H1 (cell line): ENCODE results near the gene CAMTA1.

ENCODE experiments used
- BCL11A ChIP-seq, 2 experiments: IDR thresholded peaks; one replicate each; pipeline ENCODE4 v1.6.1; 2011; ENCODE audit warnings: low read depth in 2 of 2, low read length in 2 of 2, mild to moderate bottlenecking in 2 of 2
- CTCF ChIP-seq, 3 experiments: IDR thresholded peaks; 1 replicate in 2 of 3; 2 replicates in 1 of 3; pipeline versions ENCODE4 v1.5.1 to v1.6.1; 2011; ENCODE audit warnings: low read length in 3 of 3, mild to moderate bottlenecking in 3 of 3, inconsistent platforms in 2 of 3, low read depth in 1 of 3, moderate library complexity in 1 of 3; ENCODE audit not compliant: insufficient read depth in 1 of 3; ENCODE audit errors: control extremely low read depth in 1 of 3
- EGR1 ChIP-seq: IDR thresholded peaks from 2 replicates; pipeline ENCODE4 v1.6.1; 2011; ENCODE audit warnings: low read depth, low read length, borderline replicate concordance
- EP300 ChIP-seq, 2 experiments: IDR thresholded peaks; 1 replicate in 1 of 2; 2 replicates in 1 of 2; pipeline ENCODE4 v1.6.1; 2011 to 2012; ENCODE audit warnings: low read depth in 2 of 2, low read length in 2 of 2, mild to moderate bottlenecking in 2 of 2, borderline replicate concordance in 1 of 2, inconsistent platforms in 1 of 2, moderate library complexity in 1 of 2
- GABPA ChIP-seq: IDR thresholded peaks from 2 replicates; pipeline ENCODE4 v1.6.1; 2011; ENCODE audit warnings: mild to moderate bottlenecking, low read length, moderate library complexity, borderline replicate concordance; ENCODE audit not compliant: insufficient read depth
- POLR2A ChIP-seq, 2 experiments: IDR thresholded peaks; 1 replicate in 1 of 2; 2 replicates in 1 of 2; pipeline ENCODE4 v1.6.1; 2011; ENCODE audit warnings: low read depth in 2 of 2, low read length in 2 of 2, mild to moderate bottlenecking in 2 of 2; ENCODE audit errors: control extremely low read depth in 1 of 2
- SIX5 ChIP-seq: IDR thresholded peaks from 2 replicates; pipeline ENCODE4 v1.6.1; 2011; ENCODE audit warnings: mild to moderate bottlenecking, low read depth, low read length
- SP2 ChIP-seq: IDR thresholded peaks from 2 replicates; pipeline ENCODE4 v1.6.1; 2012; ENCODE audit warnings: mild to moderate bottlenecking, low read length, inconsistent platforms
- ZNF274 ChIP-seq: IDR thresholded peaks from 2 replicates; pipeline ENCODE4 v1.7.0; 2012; ENCODE audit warnings: low read length, borderline replicate concordance; ENCODE audit errors: extremely low read depth
- TF ChIP-seq, protein P1 (sequence below): IDR thresholded peaks from 2 replicates; pipeline ENCODE4 v1.6.1; 2012; ENCODE audit warnings: inconsistent platforms

DNA sequence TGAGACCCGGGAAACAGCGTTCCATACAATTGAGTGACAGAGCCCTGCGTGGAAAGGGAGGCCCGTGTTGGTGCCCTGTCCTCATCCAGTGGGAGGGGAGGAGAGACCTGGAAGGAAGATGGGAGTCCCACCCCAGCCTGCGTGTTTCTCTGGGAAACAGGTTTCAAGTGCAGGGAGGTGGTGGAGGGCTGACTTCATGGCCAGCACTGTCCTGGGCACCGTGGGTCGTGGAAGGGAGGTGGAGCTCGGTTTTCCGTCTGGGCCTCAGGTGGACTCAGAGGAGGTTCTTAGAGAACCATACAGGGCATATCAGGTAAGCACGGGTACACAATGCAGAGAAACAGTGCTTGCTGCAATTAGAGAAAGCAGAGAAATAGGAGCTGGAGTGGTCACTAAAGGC lies 222.6 kb downstream of the CAMTA1 start:
- TF ChIP-seq EP300 (IDR thresholded peaks at IDR 0.05; ENCODE audit: borderline replicate concordance in 1 of 2, low read depth in 2 of 2, low read length in 2 of 2), result no peak
- no peak for TF ChIP-seq POLR2A (IDR thresholded peaks at IDR 0.05; ENCODE audit: control extremely low read depth in 1 of 2, low read depth in 2 of 2, low read length in 2 of 2)
- TF ChIP-seq EGR1, result no peak
- no peak for TF ChIP-seq SP2
- TF ChIP-seq CTCF (IDR thresholded peaks at IDR 0.05; ENCODE audit: control extremely low read depth in 1 of 3, insufficient read depth in 1 of 3, low read depth in 1 of 3, low read length in 3 of 3), result no peak
- TF ChIP-seq GABPA, result no peak
- TF ChIP-seq, protein P1, sequence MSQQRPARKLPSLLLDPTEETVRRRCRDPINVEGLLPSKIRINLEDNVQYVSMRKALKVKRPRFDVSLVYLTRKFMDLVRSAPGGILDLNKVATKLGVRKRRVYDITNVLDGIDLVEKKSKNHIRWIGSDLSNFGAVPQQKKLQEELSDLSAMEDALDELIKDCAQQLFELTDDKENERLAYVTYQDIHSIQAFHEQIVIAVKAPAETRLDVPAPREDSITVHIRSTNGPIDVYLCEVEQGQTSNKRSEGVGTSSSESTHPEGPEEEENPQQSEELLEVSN, result no peak
- no peak for TF ChIP-seq BCL11A (IDR thresholded peaks at IDR 0.05; ENCODE audit: low read depth in 2 of 2, low read length in 2 of 2)
- no peak for TF ChIP-seq ZNF274
- TF ChIP-seq SIX5, result no peak
